T-cell (primary cell): Measurements from ENCODE around the gene RNF11. TPM values are rescaled to one million over a fixed set of nuclear protein-coding genes. Genes with fewer than 3 reads are reported as not detected.

Experiments
- ATAC-seq, 4 experiments: fragments of 200-7000 bp in 3 of 4; fragments of 150-1000 bp in 1 of 4; cut with Tn5 transposase; replicated peaks in 1 of 4; 1 replicate in 3 of 4; 2 replicates in 1 of 4; pipeline ENCODE4 v1.10.0; 2021; ENCODE audit warnings: moderate library complexity in 3 of 4, mild to moderate bottlenecking in 2 of 4, moderate number of reproducible peaks in 1 of 4
- CTCF ChIA-PET, 2 donors: fragments of 300-600 bp; sonication (Branson Sonifier 250); formaldehyde crosslinking; loops; one replicate each; lab custom pipeline; 2022; ENCODE audit warnings: antibody characterized with exemption in 2 of 2; lab: Charles Lee
- POLR2A ChIA-PET, 2 donors: fragments of 300-600 bp; sonication (Branson Sonifier 250); formaldehyde crosslinking; loops; one replicate each; lab custom pipeline; 2022; ENCODE audit warnings: antibody characterized with exemption in 2 of 2; lab: Charles Lee
- DNase-seq, 35 experiments: peaks; one replicate each; pipeline versions ENCODE4 v3.0.0 to v3.0.0-alpha.2; 2013 to 2023
- H3K27ac ChIP-seq: one replicate; pipeline ENCODE4 v1.5.1; 2013; ENCODE audit warnings: low read length
- H3K27me3 ChIP-seq, 2 experiments: replicated peaks in 1 of 2; 1 replicate in 1 of 2; 2 replicates in 1 of 2; pipeline versions ENCODE4 v1.6.1 to v1.7.0; 2013; ENCODE audit warnings: low read length in 1 of 2, mixed read lengths in 1 of 2; ENCODE audit not compliant: control insufficient read depth in 2 of 2, insufficient read depth in 2 of 2; ENCODE audit errors: extremely low read depth in 1 of 2
- H3K36me3 ChIP-seq, 2 donors: 1 replicate in 1 of 2; 2 replicates in 1 of 2; pipeline versions ENCODE4 v1.6.1 to v1.7.0; 2013; ENCODE audit warnings: low read length in 1 of 2; ENCODE audit not compliant: control insufficient read depth in 2 of 2, insufficient read depth in 1 of 2; ENCODE audit errors: extremely low read depth in 1 of 2
- H3K4me1 ChIP-seq, 2 experiments: 1 replicate in 1 of 2; 2 replicates in 1 of 2; pipeline versions ENCODE4 v1.6.1 to v1.7.0; 2013; ENCODE audit warnings: low read length in 2 of 2, mixed read lengths in 1 of 2; ENCODE audit not compliant: insufficient read depth in 2 of 2, control insufficient read depth in 1 of 2; ENCODE audit errors: extremely low read depth in 1 of 2
- H3K4me3 ChIP-seq, 2 donors: 1 replicate in 1 of 2; 2 replicates in 1 of 2; pipeline versions ENCODE4 v1.5.1 to v1.7.0; 2013; ENCODE audit warnings: mild to moderate bottlenecking in 2 of 2, low read length in 1 of 2, moderate library complexity in 1 of 2; ENCODE audit not compliant: control insufficient read depth in 1 of 2; ENCODE audit errors: extremely low read depth in 1 of 2
- H3K9me3 ChIP-seq: 2 replicates; pipeline ENCODE4 v1.7.0; 2013
- H3K27ac Mint-ChIP-seq, 2 donors: one replicate each; pipeline ENCODE4 v1.8.0; 2020 to 2021; ENCODE audit warnings: mild to moderate bottlenecking in 2 of 2, mixed read lengths in 2 of 2
- H3K27me3 Mint-ChIP-seq, 2 donors: one replicate each; pipeline ENCODE4 v1.8.0; 2021 to 2022; ENCODE audit warnings: mixed read lengths in 2 of 2
- H3K36me3 Mint-ChIP-seq: one replicate; pipeline ENCODE4 v1.8.0; 2021; ENCODE audit warnings: mixed read lengths
- H3K4me1 Mint-ChIP-seq, 3 donors: one replicate each; pipeline ENCODE4 v1.8.0; 2020 to 2022; ENCODE audit warnings: mixed read lengths in 3 of 3, mild to moderate bottlenecking in 1 of 3
- H3K4me3 Mint-ChIP-seq, 3 donors: one replicate each; pipeline ENCODE4 v1.8.0; 2020 to 2022; ENCODE audit warnings: mild to moderate bottlenecking in 3 of 3, mixed read lengths in 3 of 3, moderate library complexity in 3 of 3
- H3K9me3 Mint-ChIP-seq, 3 donors: one replicate each; pipeline ENCODE4 v1.8.0; 2020 to 2022; ENCODE audit warnings: mixed read lengths in 3 of 3
- WGBS: methylation state at CpG from one replicate; pipeline ENCODE4 v1.1.5; 2013; ENCODE audit warnings: missing lambda C conversion rate; ENCODE audit not compliant: insufficient coverage; 5-methylcytosine and 5-hydroxymethylcytosine counted together
- total RNA-seq, 35 experiments: library from RNA in 6 of 35; stranded (reverse) in 6 of 35; fragments of 120-200 nt in 1 of 35; gene quantifications; one replicate each; pipeline versions ENCODE4 v1.2.1 to v1.2.4 and lab custom pipeline; 2013 to 2026

The RNF11 gene
- total RNA-seq, 5 donors from 2014 or later (not counting 1 experiment from before 2014, with no cell fraction given), result 33.3 to 66.0 (median 39.8) TPM

DNA sequence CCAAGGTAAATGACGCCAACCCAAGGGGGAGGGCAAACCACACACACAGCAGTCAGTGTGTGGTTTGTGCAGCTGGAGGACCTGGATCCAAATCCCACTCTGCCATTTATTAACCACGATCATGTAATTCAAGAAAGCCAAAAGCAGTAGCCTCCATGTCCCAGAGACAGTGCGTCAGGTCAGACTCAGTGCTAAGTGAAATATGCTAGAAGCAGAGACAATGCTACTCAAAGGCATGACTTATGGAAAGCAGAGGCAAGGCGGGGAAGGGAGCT, 80.7 kb downstream of the RNF11 start:
- H3K27ac Mint-ChIP-seq, result no peak overlapping the region
- Histone ChIP-seq H3K9me3 (no peaks in the 10 kb centered on the region), H3K27me3 (peaks cover 0 to 4% of the 10 kb centered on the region in 2 experiments), H3K27ac (no peak overlapping the region), H3K36me3 (no peaks in the 10 kb centered on the region), H3K4me1 (no peaks in the 10 kb centered on the region), H3K4me3 (no peak overlapping the region)
- H3K9me3 Mint-ChIP-seq, result no peaks in the 10 kb centered on the region
- DNase-seq, result no peak
- peaks cover 4 to 5% (median 4%) of the 10 kb centered on the region in 3 donors for H3K4me1 Mint-ChIP-seq
- H3K27me3 Mint-ChIP-seq, result no peaks in the 10 kb centered on the region
- no peak overlapping the region for H3K4me3 Mint-ChIP-seq
- CTCF ChIA-PET, result no interaction called here
- POLR2A ChIA-PET, result no interaction called here
- 100% methylated on average over 1 of the region's 4 CpGs for WGBS
- ATAC-seq, result no peak
- H3K36me3 Mint-ChIP-seq, result no peaks in the 10 kb centered on the region

DNA sequence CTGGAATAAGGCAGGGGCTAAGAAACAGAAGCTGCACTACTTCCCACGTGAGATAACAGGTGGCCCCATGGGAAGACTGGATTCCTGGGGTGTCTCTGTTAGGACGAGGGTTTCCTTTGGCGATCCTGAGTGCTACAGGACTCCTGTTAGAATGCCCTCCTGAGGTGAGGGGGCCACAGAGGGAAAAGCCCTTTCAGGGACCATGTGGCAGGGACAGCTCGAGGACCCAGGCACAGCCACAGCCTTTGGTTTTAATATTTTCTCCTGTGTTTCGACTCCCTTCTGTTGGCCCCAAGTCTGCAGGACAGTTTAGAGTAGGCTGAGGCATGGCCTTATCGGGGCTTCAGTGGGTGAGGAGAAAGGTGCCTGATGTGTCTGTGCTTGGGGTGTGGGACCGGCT, 81.7 kb downstream of the RNF11 start:
- H3K9me3 Mint-ChIP-seq, result no peaks in the 10 kb centered on the region
- no peak overlapping the region for H3K27ac ChIP-seq
- H3K27ac Mint-ChIP-seq, result no peak overlapping the region
- no peaks in the 10 kb centered on the region for H3K27me3 Mint-ChIP-seq
- ChIA-PET POLR2A (no interaction called here), CTCF (no interaction called here)
- WGBS, result 82% methylated on average over 7 of the region's 7 CpGs
- no peak overlapping the region for H3K4me3 Mint-ChIP-seq
- no peaks in the 10 kb centered on the region for H3K4me1 ChIP-seq
- DNase-seq (no peak), ATAC-seq (no peak)
- H3K9me3 ChIP-seq, result no peaks in the 10 kb centered on the region
- no peak overlapping the region for H3K4me3 ChIP-seq
- H3K36me3 ChIP-seq, result no peaks in the 10 kb centered on the region
- H3K4me1 Mint-ChIP-seq, result peaks cover 4 to 5% (median 4%) of the 10 kb centered on the region in 3 donors
- H3K27me3 ChIP-seq, result peaks cover 0 to 6% of the 10 kb centered on the region in 2 experiments
- H3K36me3 Mint-ChIP-seq, result no peaks in the 10 kb centered on the region

DNA sequence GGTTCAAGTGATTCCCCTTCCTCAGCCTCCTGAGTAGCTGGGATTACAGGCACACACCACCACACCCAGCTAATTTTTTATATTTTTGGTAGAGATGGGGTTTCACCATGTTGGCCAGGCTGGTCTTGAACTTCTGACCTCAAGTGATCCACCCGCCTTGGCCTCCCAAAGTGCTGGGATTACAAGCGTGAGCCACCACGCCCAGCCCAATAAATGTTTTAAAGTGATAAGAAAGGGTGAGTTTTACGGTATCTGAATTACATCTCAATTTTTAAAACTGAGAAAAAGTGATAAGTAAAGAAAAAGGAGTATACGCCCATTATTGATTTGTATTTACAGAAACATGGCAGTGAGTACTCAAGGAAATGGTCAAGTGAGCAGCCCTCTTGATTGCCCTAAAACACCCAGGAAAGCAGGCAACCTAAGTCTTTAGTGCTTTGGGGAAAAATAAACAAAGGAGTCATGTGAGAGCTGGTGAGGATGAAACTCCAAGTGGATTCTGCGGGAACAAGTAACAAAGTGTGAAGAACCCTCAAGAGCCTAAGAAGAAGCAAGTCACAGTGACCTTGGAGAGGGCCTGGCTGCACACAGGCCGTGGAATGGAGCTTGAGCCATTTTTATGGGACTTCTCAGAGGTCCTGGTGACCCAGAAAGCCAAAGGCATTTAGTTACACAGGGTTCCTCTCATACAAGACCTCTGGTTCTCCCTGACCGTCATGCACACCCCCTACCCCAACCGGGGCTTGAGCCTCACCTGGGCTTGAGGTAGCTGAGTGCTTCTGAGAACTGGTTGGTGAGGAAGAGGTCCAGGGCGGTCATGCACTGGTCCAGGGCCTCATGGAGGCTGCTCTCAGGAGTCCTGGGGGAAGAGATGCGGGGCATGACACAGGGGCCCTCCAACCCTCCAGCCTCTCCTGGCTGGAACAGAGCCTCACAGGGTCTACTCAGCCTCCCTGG, 85.2 kb downstream of the RNF11 start:
- Mint-ChIP-seq H3K4me3 (no peak overlapping the region), H3K4me1 (no peaks in the 10 kb centered on the region), H3K27me3 (peaks cover 2 to 5% of the 10 kb centered on the region in 2 donors), H3K36me3 (no peaks in the 10 kb centered on the region), H3K27ac (no peak overlapping the region), H3K9me3 (no peaks in the 10 kb centered on the region)
- Histone ChIP-seq H3K4me3 (no peak overlapping the region), H3K27ac (no peak overlapping the region), H3K9me3 (no peaks in the 10 kb centered on the region), H3K4me1 (no peaks in the 10 kb centered on the region), H3K36me3 (no peaks in the 10 kb centered on the region), H3K27me3 (peaks cover 0 to 16% of the 10 kb centered on the region in 2 experiments)
- CTCF ChIA-PET, result no interaction called here
- POLR2A ChIA-PET, result no interaction called here
- ATAC-seq (no peak), DNase-seq (no peak)
- 65% methylated on average over 3 of the region's 11 CpGs for WGBS

DNA sequence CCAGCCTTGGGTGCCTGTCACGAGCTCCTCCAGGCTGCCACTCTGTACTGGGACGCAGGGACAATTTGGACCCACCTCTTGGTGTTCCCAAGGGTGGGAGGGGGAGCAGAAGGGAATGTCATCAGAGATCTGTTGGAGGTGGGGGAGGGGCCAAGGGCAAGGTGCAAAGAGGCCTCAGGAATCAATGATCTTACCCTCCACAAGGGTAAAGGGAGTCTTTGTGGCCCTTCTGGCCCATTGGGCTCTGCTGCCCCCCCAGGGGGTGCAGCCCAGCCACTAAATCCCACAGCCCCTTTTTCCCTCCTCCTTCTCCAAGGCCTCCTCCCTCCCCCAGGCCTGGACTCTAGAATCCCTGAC, 85.8 kb downstream of the RNF11 start:
- POLR2A ChIA-PET, result no interaction called here
- no peaks in the 10 kb centered on the region for H3K36me3 ChIP-seq
- Mint-ChIP-seq H3K4me1 (no peaks in the 10 kb centered on the region), H3K4me3 (no peak overlapping the region), H3K36me3 (no peaks in the 10 kb centered on the region), H3K9me3 (no peaks in the 10 kb centered on the region), H3K27me3 (peaks cover 4 to 10% of the 10 kb centered on the region in 2 donors), H3K27ac (no peak overlapping the region)
- CTCF ChIA-PET, result no interaction called here
- H3K9me3 ChIP-seq, result no peaks in the 10 kb centered on the region
- no CpG with 5 or more reads among the region's 2 CpGs for WGBS
- ATAC-seq (no peak), DNase-seq (no peak)
- H3K4me3 ChIP-seq, result no peak overlapping the region
- peaks cover 0 to 21% of the 10 kb centered on the region in 2 experiments for H3K27me3 ChIP-seq
- H3K4me1 ChIP-seq, result no peaks in the 10 kb centered on the region
- no peak overlapping the region for H3K27ac ChIP-seq

DNA sequence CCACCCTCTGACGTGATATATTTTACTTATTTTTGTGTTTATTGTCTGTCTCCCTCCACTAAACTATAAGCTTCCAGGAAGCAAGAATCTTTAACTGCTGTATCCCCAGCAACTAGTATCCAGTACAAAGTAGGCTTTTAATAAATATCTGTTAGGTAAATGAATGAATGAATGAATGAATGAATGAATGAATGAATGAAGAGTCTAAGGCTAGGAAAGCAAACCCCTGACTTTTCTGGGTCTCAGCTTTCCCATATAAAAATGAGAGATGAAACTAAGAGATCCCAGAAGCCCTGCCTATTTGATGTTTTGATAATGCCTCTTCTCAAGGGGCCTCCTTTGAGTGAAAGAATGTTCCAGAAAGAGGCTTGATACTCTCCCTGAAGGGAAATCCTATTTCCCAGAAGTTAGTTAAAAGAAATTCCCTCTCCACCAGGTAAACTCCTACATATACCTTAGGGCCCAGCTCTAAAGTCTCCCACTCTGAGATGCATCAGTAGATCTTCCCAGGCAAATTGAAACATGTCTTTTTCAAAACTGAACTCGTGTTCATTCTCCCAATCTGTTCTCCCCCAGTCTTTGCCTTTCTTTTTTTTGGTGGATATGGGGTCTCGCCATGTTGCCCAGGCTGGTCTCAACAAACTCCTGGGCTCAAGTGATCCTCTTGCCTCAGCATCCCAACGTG, 86.5 kb downstream of the RNF11 start:
- no peaks in the 10 kb centered on the region for H3K9me3 Mint-ChIP-seq
- H3K27me3 ChIP-seq, result peaks cover 0 to 23% of the 10 kb centered on the region in 2 experiments
- H3K4me1 ChIP-seq, result no peaks in the 10 kb centered on the region
- no peaks in the 10 kb centered on the region for H3K36me3 Mint-ChIP-seq
- H3K36me3 ChIP-seq, result no peaks in the 10 kb centered on the region
- no peaks in the 10 kb centered on the region for H3K9me3 ChIP-seq
- ChIA-PET POLR2A (interaction anchor here in 1 of 2 donors (0.6 kb wide), 1 partner anchor 253 kb away, joined by 3 read pairs; no protein-coding TSS in a partner anchor), CTCF (no interaction called here)
- peaks cover 7 to 13% of the 10 kb centered on the region in 2 donors for H3K27me3 Mint-ChIP-seq
- no peak overlapping the region for H3K27ac ChIP-seq
- 80% methylated on average over 2 of the region's 4 CpGs for WGBS
- H3K4me3 ChIP-seq, result no peak overlapping the region
- ATAC-seq (no peak), DNase-seq (no peak)
- H3K4me3 Mint-ChIP-seq, result no peak overlapping the region
- H3K4me1 Mint-ChIP-seq, result no peaks in the 10 kb centered on the region
- H3K27ac Mint-ChIP-seq, result no peak overlapping the region
